ENCODE measurements around the gene SLC18A3.

SLC18A3 gene

DNA sequence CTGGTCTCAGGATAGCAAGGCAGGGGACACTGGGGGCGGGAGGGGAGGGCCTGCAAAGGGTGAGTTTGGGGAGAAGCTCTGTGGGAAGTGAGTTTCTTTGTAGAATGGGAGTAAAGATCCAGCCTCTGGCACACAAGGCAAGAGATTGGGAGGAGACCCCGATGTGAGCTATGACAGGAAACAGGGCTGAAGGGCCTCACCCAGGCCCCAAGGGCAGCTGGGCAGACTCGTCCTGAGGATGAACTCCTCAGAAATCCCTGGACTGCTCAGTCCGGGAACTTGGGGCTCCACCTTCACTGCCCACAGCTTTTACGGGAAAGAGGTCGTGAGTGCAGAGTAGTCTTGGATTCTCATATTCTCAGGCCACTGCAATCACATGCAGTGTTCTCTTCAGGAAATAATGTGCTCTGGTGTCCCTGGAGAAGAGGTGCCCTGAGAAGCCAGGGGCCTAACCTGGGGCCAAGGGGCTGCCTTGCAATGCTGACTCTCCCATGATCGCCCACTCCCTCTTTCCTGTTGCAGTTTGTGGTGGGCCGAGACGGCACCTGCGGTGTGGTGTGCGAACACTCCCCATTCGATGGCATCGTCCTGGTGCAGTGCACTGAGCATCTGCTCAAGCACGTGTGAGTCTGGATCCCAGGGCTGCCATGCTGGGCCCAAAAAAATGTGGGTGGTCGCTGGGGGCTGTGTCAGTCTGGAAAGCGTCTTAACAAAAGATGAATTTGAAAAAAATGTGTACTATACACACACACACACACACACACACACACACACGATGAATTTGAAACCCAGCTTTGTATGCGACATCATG, 38.1 kb downstream of the SLC18A3 start:
- in situ Hi-C loops (cut with HindIII; ENCODE audit: low sequenced_read_pairs), result no loop called here

DNA sequence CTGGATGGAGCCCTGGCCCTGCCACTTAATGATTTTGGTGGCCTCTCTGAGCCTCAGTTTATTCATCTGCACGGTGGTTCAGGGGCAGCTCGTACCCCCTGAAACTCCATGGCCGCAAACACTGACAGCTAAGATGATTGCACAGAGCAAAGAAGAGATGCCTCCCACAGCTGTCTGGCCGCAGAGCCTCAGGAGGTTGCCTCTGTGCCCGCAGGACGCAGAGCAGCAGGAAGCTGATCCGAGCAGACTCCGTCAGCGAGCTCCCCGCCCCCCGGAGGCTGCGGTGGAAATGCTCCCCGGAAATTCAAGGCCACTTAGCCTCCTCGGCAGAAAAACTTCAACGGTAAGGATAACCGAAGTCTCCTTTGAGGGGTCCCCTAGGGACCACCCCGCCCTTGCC, 39.2 kb downstream of the SLC18A3 start:
- in situ Hi-C loops (cut with HindIII; ENCODE audit: low sequenced_read_pairs), result no loop called here

DNA sequence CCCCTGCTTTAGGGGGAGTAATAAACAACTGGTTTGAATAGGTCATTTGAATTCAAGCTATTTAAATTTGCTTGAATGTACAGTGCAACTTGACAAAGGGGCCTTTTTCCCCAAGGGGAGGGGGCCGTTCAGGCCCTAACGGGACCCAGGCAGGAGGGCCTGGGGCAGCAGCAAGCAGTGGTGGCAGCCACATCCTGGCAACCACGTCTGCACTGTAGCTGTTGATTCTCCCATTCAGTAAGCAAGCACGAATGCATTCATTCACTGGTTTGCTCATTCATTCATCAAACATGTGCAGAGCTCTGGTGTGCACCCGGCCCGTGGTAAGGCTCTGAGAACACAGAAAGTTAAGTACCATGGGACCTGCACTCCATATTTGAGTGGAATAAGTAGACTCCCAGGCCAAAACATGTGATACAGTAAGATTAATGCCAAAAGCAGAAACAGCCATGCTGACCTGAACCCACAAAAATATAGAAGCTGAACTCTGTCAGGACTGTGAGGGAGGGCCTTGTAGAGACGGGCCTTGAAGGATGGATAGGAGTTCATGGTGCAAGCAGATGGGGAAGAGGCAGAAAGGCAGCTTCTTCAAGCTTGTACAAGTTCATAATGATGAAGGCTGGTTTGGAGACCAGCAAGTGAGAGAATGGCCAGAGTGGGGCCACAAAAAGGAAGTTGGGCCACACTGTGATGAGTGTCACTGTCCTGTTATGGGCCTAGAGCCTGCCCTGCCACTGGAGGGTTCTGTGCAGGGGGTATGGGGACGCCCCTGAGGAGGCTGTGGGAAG, 40.0 kb downstream of the SLC18A3 start:
- in situ Hi-C loops (cut with HindIII; ENCODE audit: low sequenced_read_pairs), result no loop called here

DNA sequence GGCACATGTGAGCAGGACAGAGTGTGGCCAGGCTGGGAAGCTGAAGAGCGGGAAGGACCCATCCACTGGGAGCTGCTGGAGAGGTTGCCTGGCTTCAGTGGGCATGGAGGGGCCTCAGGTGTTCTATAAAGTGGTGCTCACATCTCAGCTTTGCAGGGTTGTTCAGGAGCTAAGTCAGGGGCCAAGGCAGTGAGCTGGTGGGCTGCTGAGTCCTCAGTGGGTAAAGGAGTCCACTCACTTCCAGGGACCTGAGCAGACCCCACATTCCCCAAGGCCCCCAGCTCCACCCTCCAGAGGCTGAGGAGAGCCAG, 40.6 kb downstream of the SLC18A3 start:
- in situ Hi-C loops (cut with HindIII; ENCODE audit: low sequenced_read_pairs), result no loop called here

DNA sequence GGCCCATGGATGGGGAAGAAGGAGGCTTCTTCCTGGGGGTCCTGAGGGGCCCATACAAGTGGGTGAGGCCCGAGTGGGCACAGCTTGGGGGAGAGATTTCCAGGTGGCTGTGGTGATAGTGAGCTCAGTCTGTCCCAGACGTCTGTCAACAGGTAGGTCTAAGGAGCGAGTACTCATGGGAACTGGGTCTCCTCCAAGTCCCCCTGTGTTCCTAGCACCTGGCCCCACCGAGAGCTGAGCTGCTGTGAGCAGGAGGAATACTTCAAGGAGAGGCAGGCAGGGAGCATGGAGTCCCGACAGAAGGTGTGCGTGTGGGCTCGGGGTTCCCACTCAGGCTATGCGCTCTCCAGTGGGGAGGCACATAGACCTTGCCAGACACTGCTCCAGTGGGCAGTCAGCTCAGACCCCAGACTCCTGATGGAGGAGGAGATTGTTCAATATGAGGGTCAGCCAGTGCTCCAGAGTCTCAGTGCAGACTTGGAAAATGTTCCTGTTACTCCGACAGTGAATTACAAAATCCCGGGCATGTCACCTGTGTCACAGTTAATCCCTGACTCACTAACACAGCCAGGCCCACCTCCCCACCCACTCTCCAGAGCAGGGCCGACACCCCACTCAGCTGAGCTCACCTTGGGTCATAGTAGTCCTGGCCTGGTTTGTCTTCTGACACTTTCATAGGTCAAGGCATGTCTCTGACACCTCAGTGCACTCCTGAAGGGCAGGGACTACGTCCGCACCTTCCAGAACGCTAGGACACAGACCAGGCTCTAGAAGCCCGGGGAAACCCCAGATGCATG, 41.1 kb downstream of the SLC18A3 start:
- in situ Hi-C loops (cut with HindIII; ENCODE audit: low sequenced_read_pairs), result no loop called here

DNA sequence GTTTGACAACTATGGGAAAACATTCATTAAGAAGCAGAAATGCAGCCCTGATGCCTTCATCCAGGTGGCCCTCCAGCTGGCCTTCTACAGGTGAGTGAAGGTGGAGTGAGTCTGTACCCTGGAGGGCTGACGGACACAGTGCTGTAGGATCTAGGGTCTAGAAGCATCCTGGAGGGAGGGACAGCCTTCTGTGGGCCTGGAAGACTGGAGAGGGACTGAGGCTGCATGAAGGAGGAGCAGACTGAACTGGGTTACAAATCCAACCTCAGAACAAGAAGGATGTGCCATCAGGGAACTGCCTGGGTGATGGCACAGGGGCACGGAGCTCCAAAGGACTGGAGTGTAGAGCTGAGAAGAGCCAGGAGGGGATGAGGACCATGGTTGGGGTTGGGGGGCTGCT, 41.8 kb downstream of the SLC18A3 start:
- in situ Hi-C loops (cut with HindIII; ENCODE audit: low sequenced_read_pairs), result no loop called here

DNA sequence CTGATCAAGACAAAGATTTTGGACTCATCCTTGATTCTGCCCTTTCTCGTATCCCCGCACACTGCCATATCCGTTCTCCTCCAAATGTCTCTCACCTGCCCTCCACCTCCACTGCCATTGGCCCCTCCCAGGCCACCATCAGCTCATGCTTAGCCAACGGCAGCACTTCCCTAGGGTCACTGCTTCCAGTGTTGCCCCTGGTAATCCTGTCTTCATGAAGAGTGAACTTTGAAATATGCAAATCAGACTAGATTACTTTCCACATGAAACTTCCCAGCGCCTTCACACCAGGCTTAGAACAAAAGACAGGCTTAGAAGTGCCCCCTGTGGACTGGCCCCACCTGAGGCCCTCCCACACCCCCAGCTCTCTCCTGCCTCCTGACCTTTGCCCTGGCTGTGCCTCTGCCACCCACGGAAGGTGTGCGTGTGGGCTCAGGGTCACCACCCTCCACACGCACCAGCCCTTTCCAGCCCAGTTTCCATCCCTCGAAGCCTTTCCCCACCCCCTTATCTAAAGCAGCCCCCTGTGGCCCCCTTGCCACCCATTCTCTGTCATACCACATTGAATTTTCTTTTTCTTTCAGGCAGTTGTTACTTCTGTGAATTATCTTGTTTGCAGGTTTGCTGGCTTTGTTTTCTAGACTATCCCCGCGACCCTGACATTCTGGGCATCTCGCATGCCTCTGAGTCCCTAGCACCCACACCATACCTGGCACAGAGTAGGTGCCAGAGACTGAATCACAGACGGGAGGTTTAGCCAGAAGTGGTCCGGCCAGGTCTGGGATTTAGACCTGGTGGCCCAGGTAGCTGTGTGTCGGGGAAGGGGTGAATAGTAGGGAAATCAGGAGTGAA, 42.5 kb downstream of the SLC18A3 start:
- in situ Hi-C loops (cut with HindIII; ENCODE audit: low sequenced_read_pairs), result no loop called here

DNA sequence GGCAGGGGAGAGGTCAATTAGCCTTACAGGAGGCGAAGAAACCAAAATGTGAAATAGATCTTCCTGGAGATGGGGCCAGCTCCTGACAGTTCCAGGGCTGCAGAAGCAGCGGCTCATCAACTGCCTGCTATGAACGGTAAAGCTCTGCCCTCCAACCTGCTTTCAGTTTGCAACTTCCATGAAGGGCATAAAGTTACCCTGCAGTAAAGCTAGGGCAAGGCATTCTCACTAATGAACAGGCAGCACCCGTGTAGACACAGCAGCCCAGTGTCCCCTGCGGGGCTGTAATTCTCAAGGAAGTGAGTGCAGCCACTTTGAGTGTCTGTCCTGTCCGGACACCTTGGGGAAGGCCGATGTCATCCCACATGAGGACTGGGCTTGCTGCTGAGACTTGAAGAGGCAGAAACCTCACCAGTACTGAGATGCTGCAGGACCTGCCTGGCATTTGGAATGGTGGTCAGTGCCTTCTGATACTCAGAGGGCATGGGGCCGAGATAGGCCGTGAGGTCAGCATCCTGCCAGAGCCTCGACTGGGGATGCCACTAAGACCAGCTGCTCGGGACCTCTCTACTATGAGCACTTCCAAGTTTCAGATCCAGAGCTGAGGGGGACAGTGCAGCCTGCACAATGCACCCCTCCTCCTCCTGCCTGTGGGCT, 43.3 kb downstream of the SLC18A3 start:
- in situ Hi-C loops (cut with HindIII; ENCODE audit: low sequenced_read_pairs), result no loop called here

DNA sequence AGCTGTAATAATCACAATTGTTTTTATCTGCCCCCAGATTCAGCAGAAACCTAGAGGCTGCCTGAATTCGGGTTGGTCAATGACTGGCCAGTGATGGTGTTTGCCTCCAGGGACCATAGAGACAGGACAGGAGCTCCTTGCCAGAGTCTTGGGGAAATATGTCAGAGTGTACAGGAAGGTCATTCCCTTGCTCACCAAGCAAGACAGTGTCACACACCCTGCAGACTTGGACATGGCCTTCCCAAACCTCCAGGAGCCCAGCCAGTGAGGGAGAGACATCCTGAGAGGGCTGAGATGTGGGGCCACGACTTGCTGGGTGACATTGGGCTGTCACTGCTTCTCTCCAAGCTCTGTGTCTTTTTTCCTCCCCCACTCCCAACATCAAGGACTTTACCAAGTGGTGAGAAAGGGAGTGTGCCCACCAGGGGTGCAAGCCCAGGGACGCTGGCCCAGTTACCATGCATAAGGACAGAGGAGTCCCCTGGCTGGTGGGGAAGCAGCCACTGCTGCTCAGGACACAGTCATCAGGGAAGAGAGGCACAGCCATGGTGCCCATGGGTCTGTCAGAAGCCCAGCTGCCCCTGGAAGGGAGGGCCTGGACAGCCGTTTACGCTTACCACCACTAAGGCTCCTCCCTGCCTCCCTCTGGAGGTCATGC, 44.1 kb downstream of the SLC18A3 start:
- in situ Hi-C loops (cut with HindIII; ENCODE audit: low sequenced_read_pairs), result no loop called here

DNA sequence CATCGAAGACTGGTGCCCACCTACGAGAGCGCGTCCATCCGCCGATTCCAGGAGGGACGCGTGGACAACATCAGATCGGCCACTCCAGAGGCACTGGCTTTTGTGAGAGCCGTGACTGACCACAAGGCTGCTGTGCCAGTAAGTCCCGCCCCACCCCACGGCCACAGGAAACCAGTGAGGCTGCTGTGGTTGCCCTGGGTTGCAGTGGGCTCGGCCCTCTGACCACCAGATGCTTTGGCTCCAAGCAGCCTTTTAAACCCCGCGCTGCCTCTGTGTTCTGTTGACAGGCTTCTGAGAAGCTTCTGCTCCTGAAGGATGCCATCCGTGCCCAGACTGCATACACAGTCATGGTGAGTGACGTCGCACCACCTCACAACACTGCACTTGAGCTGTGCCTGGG, 45.0 kb downstream of the SLC18A3 start:
- in situ Hi-C loops (cut with HindIII; ENCODE audit: low sequenced_read_pairs), result no loop called here

DNA sequence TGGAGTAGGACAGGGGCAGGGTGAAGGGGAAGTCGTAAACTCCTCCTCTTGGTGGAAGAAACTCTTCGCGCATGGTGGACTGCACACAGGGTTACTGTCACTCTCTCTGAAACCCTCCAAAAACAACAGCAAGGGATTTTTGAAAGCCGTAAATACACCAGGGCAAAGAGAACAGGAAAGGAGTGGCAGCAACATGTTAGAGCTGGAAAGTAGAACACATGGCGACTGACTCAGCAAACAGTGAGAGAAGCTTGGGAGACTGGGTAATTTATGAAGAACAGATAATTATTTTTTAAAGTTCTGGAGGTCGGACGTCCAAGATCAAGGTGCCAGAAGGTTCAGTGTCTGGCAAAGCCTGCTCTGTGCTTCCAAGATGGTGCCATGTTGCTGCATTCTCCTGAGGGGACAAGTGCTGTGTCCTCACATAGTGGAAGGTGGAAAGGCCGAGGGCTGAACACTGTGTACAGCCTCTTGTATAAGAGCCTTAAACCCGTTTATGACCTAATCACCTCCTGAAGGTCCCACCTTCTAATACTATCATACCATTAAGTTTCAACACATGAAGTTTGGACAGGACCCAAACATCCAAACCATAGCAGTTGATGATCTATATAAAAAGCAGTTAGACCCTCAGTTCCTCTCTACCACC, 46.9 kb downstream of the SLC18A3 start:
- in situ Hi-C loops (cut with HindIII; ENCODE audit: low sequenced_read_pairs), result no loop called here

DNA sequence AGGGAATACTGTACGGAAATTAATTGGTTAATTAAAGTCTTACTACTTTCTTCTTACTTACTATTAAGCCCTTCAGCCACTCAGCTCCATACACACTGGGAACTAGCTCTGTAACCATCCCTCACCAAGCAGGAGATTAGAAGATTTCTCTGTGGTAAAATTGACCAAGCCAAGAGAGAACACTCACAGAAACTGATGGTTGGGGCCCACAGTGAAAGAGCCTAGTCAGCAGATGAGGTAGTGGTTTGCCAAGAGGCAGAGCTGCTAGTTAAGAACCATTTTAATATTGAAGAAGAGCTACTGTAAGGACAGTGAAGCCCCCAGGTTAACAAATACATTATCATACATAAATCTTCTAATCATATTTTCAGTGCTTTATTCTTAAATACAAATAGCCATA, 47.5 kb downstream of the SLC18A3 start:
- in situ Hi-C loops (cut with HindIII; ENCODE audit: low sequenced_read_pairs), result no loop called here

DNA sequence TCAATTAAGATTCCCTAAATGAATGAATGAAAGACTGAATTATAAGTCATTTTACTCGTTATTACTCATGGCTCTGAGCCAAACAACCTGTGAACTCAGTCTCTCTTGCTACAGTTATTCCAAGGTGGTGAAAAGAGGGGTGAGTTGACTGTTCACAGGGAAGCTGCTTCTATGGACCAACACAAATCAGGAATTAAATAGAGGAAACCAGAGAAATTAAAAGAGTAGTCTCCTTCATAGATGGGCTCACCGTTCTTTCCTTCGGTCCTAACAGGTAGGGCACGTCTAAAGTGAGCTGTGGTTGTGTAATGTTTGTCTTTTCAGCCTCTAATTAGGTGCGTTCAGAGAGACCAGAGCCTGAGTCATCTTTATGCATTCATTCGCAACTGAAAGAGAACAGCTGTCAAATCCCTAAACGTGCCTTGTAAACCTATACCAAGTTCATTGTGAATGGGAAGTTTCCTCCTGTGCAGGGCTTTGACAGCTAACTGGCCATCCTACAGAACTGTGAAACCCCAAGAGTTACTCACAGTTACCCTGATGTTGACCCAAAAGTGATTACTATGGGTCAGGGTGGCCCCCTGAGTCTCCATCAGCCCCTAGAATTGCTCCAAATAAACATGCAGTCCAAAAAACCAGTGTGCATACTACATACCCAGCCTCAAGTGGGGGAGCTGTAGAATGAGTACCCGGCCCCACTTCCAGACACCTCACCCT, 51.2 kb downstream of the SLC18A3 start:
- in situ Hi-C loops (cut with HindIII; ENCODE audit: low sequenced_read_pairs), result no loop called here

Data from DLD1 (cell line).